RWPE2 (cell line): ENCODE results near the gene BAZ2B.

Experiments
- ATAC-seq: fragments of 200-7000 bp; cut with Tn5 transposase; 3 replicates; pipeline ENCODE4 v1.9.1; 2021; ENCODE audit warnings: low read depth
- DNase-seq: peaks from one replicate; pipeline ENCODE4 v3.0.0-alpha.2; 2020; ENCODE audit warnings: low spot score
- H3K27ac ChIP-seq: fragments of 450-650 bp; 2 replicates; pipeline ENCODE4 v1.5.1; 2017; ENCODE audit warnings: mild to moderate bottlenecking; ENCODE audit not compliant: poor library complexity, severe bottlenecking
- H3K27me3 ChIP-seq: fragments of 250-450 bp; sonication (Bioruptor Pico); 2 replicates; pipeline ENCODE4 v1.5.1; 2021; ENCODE audit warnings: mild to moderate bottlenecking, moderate library complexity; ENCODE audit not compliant: insufficient read depth, poor library complexity, severe bottlenecking
- H3K36me3 ChIP-seq: fragments of 250-450 bp; sonication (Bioruptor Pico); 2 replicates; pipeline ENCODE4 v1.5.1; 2020; ENCODE audit warnings: low read depth, mild to moderate bottlenecking, moderate library complexity
- H3K4me1 ChIP-seq: fragments of 250-450 bp; sonication (Bioruptor Pico); 2 replicates; pipeline ENCODE4 v1.5.1; 2021; ENCODE audit warnings: mild to moderate bottlenecking, moderate library complexity; ENCODE audit not compliant: insufficient read depth, poor library complexity, severe bottlenecking
- H3K4me3 ChIP-seq: fragments of 250-450 bp; sonication (Bioruptor Pico); 2 replicates; pipeline ENCODE4 v1.5.1; 2021; ENCODE audit warnings: mild to moderate bottlenecking, moderate library complexity; ENCODE audit not compliant: severe bottlenecking
- H3K9me3 ChIP-seq: fragments of 250-450 bp; sonication (Bioruptor Pico); 2 replicates; pipeline ENCODE4 v1.5.1; 2021; ENCODE audit warnings: mild to moderate bottlenecking, moderate library complexity; ENCODE audit not compliant: severe bottlenecking
- CTCF ChIP-seq: fragments of 450-650 bp; IDR thresholded peaks from one replicate; pipeline ENCODE4 v1.5.1; 2017; ENCODE audit warnings: mild to moderate bottlenecking, moderate library complexity; ENCODE audit not compliant: poor library complexity, severe bottlenecking

BAZ2B gene

GRCh38 chr2:159462201-159462785 lies 154.1 kb downstream of the BAZ2B start:
- TF ChIP-seq CTCF: no peak
- no peak for DNase-seq
- ATAC-seq: no peak
- Histone ChIP-seq H3K27me3 (no peaks in the 10 kb centered on the region), H3K36me3 (peaks cover 3% of the 10 kb centered on the region; the same call in 1 of the 2 replicates), H3K4me3 (no peak overlapping the region), H3K9me3 (no peaks in the 10 kb centered on the region), H3K4me1 (peaks cover 4% of the 10 kb centered on the region), H3K27ac (no peak overlapping the region)

GRCh38 chr2:159461076-159461475 lies 155.3 kb downstream of the BAZ2B start:
- Histone ChIP-seq H3K27ac (no peak overlapping the region), H3K27me3 (no peaks in the 10 kb centered on the region), H3K4me3 (no peak overlapping the region), H3K9me3 (no peaks in the 10 kb centered on the region), H3K4me1 (peaks cover 4% of the 10 kb centered on the region), H3K36me3 (peaks cover 3% of the 10 kb centered on the region; the same call in 1 of the 2 replicates)
- ATAC-seq: no peak
- no peak for DNase-seq
- TF ChIP-seq CTCF: no peak

GRCh38 chr2:159460227-159460626 lies 156.1 kb downstream of the BAZ2B start:
- TF ChIP-seq CTCF: no peak
- ATAC-seq (no peak), DNase-seq (no peak)
- no peak overlapping the region for H3K4me3 ChIP-seq
- H3K27ac ChIP-seq: no peak overlapping the region
- no peaks in the 10 kb centered on the region for H3K9me3 ChIP-seq
- H3K27me3 ChIP-seq: no peaks in the 10 kb centered on the region
- peaks cover 3% of the 10 kb centered on the region; the same call in 1 of the 2 replicates for H3K36me3 ChIP-seq
- peaks cover 4% of the 10 kb centered on the region for H3K4me1 ChIP-seq

- Histone ChIP-seq H3K27me3 (no peaks in the 10 kb centered on the region), H3K4me1 (peaks cover 10% of the 10 kb centered on the region), H3K4me3 (no peak overlapping the region), H3K36me3 (peaks cover 3% of the 10 kb centered on the region; the same call in 1 of the 2 replicates), H3K9me3 (no peaks in the 10 kb centered on the region), H3K27ac (no peak overlapping the region)
- no peak for DNase-seq
- no peak for ATAC-seq
- no peak for TF ChIP-seq CTCF
Measured at GRCh38 chr2:159459279-159459678, 157.1 kb downstream of the BAZ2B start.

- Histone ChIP-seq H3K36me3 (peaks cover 3% of the 10 kb centered on the region; the same call in 1 of the 2 replicates), H3K27ac (no peak overlapping the region), H3K4me1 (peaks cover 14% of the 10 kb centered on the region), H3K4me3 (no peak overlapping the region), H3K27me3 (no peaks in the 10 kb centered on the region), H3K9me3 (no peaks in the 10 kb centered on the region)
- no peak for TF ChIP-seq CTCF
- DNase-seq (no peak), ATAC-seq (no peak)
Measured at GRCh38 chr2:159457589-159457988, 158.8 kb downstream of the BAZ2B start.
